Transverse colon (tissue), 4 donors: ENCODE data around the gene CRABP2.

Experiments used
- CTCF ChIP-seq, 5 experiments: fragments of 200-600 bp in 3 of 5; fragments of 450-650 bp in 2 of 5; sonication (generic) in 3 of 5; IDR thresholded peaks; 1 replicate in 2 of 5; 2 replicates in 3 of 5; pipeline ENCODE4 v1.5.1; 2016 to 2017; ENCODE audit warnings: antibody characterized with exemption in 5 of 5, inconsistent platforms in 3 of 5, mild to moderate bottlenecking in 2 of 5, moderate library complexity in 1 of 5
- POLR2A ChIP-seq: fragments of 450-650 bp; IDR thresholded peaks from one replicate; pipeline ENCODE4 v1.6.1; 2016; ENCODE audit warnings: antibody characterized with exemption, mild to moderate bottlenecking, moderate library complexity
- POLR2AphosphoS5 ChIP-seq, 3 donors: sonication (generic); formaldehyde crosslinking; IDR thresholded peaks; one replicate each; pipeline ENCODE4 v1.6.1; 2016; ENCODE audit warnings: antibody characterized with exemption in 3 of 3

DNA sequence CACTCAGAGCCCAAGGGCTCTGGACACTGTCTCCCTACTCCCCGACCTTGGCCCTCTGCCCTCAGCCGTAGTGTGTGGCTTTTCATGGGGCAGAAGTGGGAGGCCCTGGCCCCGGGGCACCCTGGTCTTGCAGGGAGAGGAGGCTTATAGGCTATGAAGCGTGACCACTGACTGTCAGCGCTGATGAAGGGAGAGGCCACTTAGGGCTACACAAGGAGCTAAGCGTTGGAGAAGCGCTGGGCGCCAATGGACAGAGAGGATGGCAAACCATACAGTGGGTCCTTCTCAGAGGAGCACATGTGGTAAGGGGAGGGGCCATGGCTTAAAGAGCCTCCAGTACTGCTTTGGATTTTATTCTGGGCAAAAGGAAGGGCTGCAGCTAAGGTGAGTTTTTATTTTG lies 7.9 kb downstream of the CRABP2 start:
- TF ChIP-seq POLR2A (no peak), CTCF (IDR thresholded peaks at IDR 0.05) (no peak), POLR2AphosphoS5 (IDR thresholded peaks at IDR 0.05) (no peak)
